Ovary (tissue), 9 donors: ENCODE measurements around the gene DDA1. TPM values are rescaled to one million over a fixed set of nuclear protein-coding genes. Genes with fewer than 3 reads are reported as not detected.

ENCODE experiments used
- DNase-seq, 5 donors: peaks; one replicate each; pipeline ENCODE4 v3.0.0-alpha.2; 2019 to 2020
- H3K27ac ChIP-seq, 2 donors: fragments of 200-600 bp; one replicate each; pipeline versions ENCODE4 v1.5.1 to v1.8.0; 2019 to 2022
- H3K27me3 ChIP-seq: fragments of 200-600 bp; one replicate; pipeline ENCODE4 v1.8.0; 2022
- H3K36me3 ChIP-seq: fragments of 200-600 bp; sonication (generic); one replicate; pipeline ENCODE4 v1.5.1; 2019
- H3K4me1 ChIP-seq: one replicate; pipeline ENCODE4 v1.8.1; 2013; ENCODE audit warnings: mild to moderate bottlenecking, moderate library complexity; ENCODE audit not compliant: insufficient read depth
- H3K4me3 ChIP-seq: fragments of 200-600 bp; sonication (generic); one replicate; pipeline ENCODE4 v1.5.1; 2017
- H3K9me3 ChIP-seq, 2 donors: fragments of 200-600 bp in 1 of 2; sonication (generic) in 1 of 2; one replicate each; pipeline versions ENCODE4 v1.5.1 to v1.8.1; 2013 to 2019; ENCODE audit warnings: mild to moderate bottlenecking in 1 of 2, moderate library complexity in 1 of 2
- EP300 ChIP-seq: sonication (generic); formaldehyde crosslinking; IDR thresholded peaks from one replicate; pipeline ENCODE4 v1.6.1; 2017; ENCODE audit warnings: antibody characterized with exemption
- POLR2A ChIP-seq: fragments of 450-650 bp; IDR thresholded peaks from one replicate; pipeline ENCODE4 v1.6.1; 2017; ENCODE audit warnings: antibody characterized with exemption, mild to moderate bottlenecking, moderate library complexity
- WGBS, 3 donors: extraction: QIAGEN DNeasy Blood & Tissue Kit in 1 of 3; methylation state at CpG; one replicate each; pipeline versions ENCODE4 v1.1.5 to v1.1.7; 2013 to 2017; 5-methylcytosine and 5-hydroxymethylcytosine counted together
- intact Hi-C, 4 donors: fragments of 100-400 bp; cut with DNase I; formaldehyde crosslinking; loops; one replicate each; pipeline versions ENCODE4 v1.11.0 to v1.15.1; 2022 to 2023
- polyA plus RNA-seq, 2 donors: library from polyadenylated mRNA; stranded (reverse); fragments of 200-250 nt in 1 of 2; fragments of 350-450 nt in 1 of 2; fragmentation: Illumina TruSeq in 1 of 2; extraction: RNeasy Lipid Tissue Mini Kit (QIAGEN cat#74804) in 1 of 2; gene quantifications; one replicate each; pipeline ENCODE4 v1.2.3, GENCODE V29; 2013 to 2014
- total RNA-seq, 7 donors: library from RNA; depleted of rRNA in 2 of 7; stranded (reverse); fragments of >200 nt in 2 of 7; fragmentation: NEBNext Ultra II Directional in 3 of 7; extraction: Animal tissue kit (Norgen Biotek cat#: 25700) in 3 of 7; gene quantifications; one replicate each; pipeline versions ENCODE4 v1.1.0 to v1.2.4, GENCODE V29; 2016 to 2023
- TF ChIP-seq, protein P1 (sequence below), 3 donors: fragments of 450-650 bp in 2 of 3; fragments of 200-600 bp in 1 of 3; IDR thresholded peaks; one replicate each; pipeline versions ENCODE4 v1.5.1 to v1.8.0; 2016 to 2022; ENCODE audit warnings: antibody characterized with exemption in 3 of 3, mild to moderate bottlenecking in 1 of 3
- donor health status: DM: no; HTN: no; CAD: no; lungs with moderate emphysema.
- donor health status: DM: no; HTN: no; CAD: no.
- donor health status: Bipolar disorder and iron deficiency.
- donor health status: DM: yes; HTN: yes; CAD: no.
- donor health status: DM: no; HTN: no; CAD: no.
- donor health status: DM: yes; HTN: yes; CAD: no.

DDA1 gene
- total and polyA plus RNA-seq, 9 donors: 6.3 to 32.6 (median 20.2) TPM

DNA sequence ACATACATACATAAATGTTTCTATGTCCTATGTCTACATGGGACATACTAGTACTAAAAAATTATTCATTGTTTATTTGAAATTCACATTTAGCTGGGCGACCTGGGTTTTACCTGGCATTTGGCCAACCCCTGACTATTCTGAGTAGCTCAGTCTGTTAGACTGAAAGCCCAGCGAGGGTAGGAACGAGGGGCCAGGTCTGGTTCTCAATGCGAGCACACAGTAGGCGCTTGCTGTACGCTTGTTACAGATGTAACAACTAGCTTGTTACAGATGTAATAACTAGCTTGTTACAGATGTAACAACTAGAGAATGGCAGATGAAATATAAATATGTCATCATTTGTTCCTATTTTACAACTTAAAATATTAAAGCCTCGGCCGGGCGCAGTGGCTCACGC is 26.2 kb downstream of the DDA1 start:
- no peak overlapping the region for H3K27ac ChIP-seq
- WGBS, 3 donors: 53 to 61% (median 56%) methylated on average over 10 of the region's 10 CpGs

DNA sequence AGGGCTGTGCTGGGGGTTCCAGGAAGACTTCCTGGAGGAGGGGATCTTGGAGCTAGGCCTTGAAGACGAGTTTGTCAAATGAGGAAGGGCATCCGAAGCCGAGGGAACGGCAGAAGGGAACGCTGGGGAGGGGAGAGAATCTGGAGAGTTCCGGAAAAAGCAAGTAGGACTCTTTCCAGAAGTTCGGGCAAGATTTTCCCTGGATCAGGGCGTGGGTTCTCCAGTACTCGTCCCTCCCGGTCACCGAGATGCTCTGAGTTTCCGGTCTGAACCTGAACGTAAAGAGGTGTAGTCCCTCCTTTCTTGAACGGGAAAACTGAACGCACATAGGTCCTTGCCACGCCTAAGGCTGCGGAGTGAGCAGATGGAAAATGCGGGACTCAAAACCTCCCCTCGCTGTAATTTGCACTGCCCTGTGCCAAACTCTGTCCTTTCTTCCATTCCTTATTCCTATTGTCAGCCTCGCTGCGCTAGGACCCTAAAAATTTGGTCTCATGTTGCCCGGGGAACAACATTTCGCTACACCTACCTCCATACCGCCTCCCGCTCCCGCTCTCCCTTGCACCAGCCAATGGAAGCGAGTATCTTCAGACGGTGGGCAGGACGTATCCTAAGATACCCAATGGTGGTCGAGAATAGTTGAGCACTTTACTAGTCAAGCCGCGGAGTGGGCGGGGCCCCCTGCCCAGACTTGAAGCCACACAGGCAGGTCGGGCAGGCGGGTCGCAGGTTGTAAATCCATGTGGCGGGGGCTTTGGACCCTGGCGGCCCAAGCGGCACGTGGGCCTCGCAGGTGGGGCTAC is 27.7 kb downstream of the DDA1 start, which contains the start of gene GTPBP3:
TSS of gene GTPBP3 (plus strand) at position 682 of the 803 bp plus-strand sequence. CDS start at position 741, 59 bp downstream.
- intact Hi-C loops: no loop called here
- DNase-seq: peak; percentile 93 to 97 (median 94)
- Histone ChIP-seq H3K4me1 (peaks cover 8% of the 10 kb centered on the region), H3K4me3 (peak within 1 kb of the TSS; percentile 77), H3K27ac (peak within 1 kb of the TSS; percentile 69 to 81), H3K36me3 (no peaks in the 10 kb centered on the region), H3K9me3 (no peaks in the 10 kb centered on the region), H3K27me3 (no peaks in the 10 kb centered on the region)
- TF ChIP-seq EP300: peak; percentile 14
- TF ChIP-seq, protein P1, sequence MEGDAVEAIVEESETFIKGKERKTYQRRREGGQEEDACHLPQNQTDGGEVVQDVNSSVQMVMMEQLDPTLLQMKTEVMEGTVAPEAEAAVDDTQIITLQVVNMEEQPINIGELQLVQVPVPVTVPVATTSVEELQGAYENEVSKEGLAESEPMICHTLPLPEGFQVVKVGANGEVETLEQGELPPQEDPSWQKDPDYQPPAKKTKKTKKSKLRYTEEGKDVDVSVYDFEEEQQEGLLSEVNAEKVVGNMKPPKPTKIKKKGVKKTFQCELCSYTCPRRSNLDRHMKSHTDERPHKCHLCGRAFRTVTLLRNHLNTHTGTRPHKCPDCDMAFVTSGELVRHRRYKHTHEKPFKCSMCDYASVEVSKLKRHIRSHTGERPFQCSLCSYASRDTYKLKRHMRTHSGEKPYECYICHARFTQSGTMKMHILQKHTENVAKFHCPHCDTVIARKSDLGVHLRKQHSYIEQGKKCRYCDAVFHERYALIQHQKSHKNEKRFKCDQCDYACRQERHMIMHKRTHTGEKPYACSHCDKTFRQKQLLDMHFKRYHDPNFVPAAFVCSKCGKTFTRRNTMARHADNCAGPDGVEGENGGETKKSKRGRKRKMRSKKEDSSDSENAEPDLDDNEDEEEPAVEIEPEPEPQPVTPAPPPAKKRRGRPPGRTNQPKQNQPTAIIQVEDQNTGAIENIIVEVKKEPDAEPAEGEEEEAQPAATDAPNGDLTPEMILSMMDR (IDR thresholded peaks at IDR 0.05): no peak
- WGBS, 3 donors: 0% methylated on average over 35 to 41 of the region's 41 CpGs

More for the DNA sequence above, 26.2 kb downstream of the DDA1 start:
- H3K27me3 ChIP-seq: no peaks in the 10 kb centered on the region
- no peak for TF ChIP-seq EP300
- TF ChIP-seq POLR2A: no peak
- TF ChIP-seq, protein P1 (IDR thresholded peaks at IDR 0.05): no peak
- no peak for DNase-seq
- H3K4me1 ChIP-seq: peaks cover 8% of the 10 kb centered on the region
- H3K9me3 ChIP-seq: no peaks in the 10 kb centered on the region
- H3K4me3 ChIP-seq: peak overlapping the region; percentile 63
- intact Hi-C loops: no loop called here
- H3K36me3 ChIP-seq: no peaks in the 10 kb centered on the region

DNA sequence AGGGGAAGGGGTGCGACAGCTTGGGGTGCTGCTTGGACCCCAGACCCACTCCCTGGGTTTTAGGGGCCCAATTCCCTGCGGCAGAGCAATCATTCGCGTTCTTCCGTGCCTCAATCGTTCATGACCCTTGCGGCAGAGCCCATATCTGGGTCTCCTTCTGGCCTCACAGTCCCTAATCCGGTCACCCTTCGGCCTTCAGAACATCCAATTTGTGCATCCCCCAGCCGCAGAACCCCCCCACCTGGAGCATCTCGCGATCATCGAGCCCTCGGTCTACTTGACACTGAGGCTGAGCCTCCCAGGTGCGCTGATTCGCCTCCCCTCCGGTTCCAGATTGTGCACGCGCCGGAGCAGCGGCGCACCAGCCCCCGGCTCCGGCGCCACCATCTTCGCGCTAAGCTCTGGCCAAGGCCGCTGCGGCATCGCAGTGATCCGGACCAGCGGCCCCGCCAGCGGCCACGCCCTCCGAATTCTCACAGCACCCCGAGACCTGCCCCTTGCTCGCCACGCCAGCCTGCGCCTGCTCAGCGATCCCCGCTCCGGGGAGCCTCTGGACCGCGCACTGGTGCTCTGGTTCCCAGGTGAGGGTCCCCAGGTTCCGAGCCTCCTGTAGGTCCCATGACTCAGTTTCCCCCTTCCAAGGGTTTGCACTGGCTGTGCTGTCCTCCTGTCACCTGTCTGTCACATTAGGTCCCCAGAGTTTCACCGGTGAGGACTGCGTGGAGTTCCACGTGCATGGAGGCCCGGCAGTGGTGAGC is 28.5 kb downstream of the DDA1 start:
- H3K36me3 ChIP-seq: no peaks in the 10 kb centered on the region
- no peaks in the 10 kb centered on the region for H3K27me3 ChIP-seq
- H3K9me3 ChIP-seq: no peaks in the 10 kb centered on the region
- peak overlapping the region in 1 of 2 donors; percentile 81 for H3K27ac ChIP-seq
- peaks cover 8% of the 10 kb centered on the region for H3K4me1 ChIP-seq
- peak in 2 of 5 donors; percentile 56 to 60 for DNase-seq
- intact Hi-C loops: no loop called here
- peak overlapping the region; percentile 77 for H3K4me3 ChIP-seq
- WGBS, 3 donors: 4 to 6% (median 5%) methylated on average over 41 to 50 of the region's 50 CpGs
- TF ChIP-seq EP300 (no peak), POLR2A (no peak)
- TF ChIP-seq, protein P1 (IDR thresholded peaks at IDR 0.05): no peak

DNA sequence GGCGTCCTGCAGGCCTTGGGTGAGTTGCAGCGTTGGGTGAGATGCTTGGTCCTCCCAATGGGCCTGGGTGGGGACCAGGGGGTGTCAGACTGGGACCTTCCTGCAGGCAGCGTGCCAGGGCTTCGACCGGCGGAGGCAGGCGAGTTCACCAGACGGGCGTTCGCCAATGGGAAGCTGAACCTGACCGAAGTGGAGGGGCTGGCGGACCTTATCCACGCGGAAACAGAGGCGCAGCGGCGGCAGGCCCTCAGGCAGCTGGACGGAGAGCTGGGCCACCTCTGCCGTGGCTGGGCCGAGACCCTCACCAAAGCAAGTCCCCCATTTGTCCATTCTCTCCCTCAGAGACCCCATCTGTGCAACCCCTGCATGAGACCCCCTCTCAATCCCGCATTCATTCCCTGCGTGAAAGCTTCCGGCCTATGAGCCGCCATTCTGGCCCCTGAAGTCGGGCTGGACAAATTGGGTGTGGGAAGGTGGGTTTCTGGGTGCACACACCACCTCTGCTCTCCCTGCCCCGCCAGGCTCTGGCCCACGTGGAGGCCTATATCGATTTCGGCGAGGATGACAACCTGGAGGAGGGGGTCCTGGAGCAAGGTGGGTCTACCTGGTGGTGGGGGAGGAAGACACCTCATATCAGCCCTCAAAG is 29.2 kb downstream of the DDA1 start:
- Histone ChIP-seq H3K27me3 (no peaks in the 10 kb centered on the region), H3K27ac (no peak overlapping the region), H3K36me3 (no peaks in the 10 kb centered on the region), H3K4me3 (no peak overlapping the region), H3K9me3 (no peaks in the 10 kb centered on the region), H3K4me1 (peaks cover 8% of the 10 kb centered on the region)
- peak in 4 of 5 donors; percentile 13 to 66 (median 62) for DNase-seq
- 79 to 91% (median 80%) methylated on average over 30 of the region's 30 CpGs for WGBS, 3 donors
- intact Hi-C loops: no loop called here
- TF ChIP-seq, protein P1 (IDR thresholded peaks at IDR 0.05): no peak
